ENCODE results near the gene PLA2G2F.

DNA sequence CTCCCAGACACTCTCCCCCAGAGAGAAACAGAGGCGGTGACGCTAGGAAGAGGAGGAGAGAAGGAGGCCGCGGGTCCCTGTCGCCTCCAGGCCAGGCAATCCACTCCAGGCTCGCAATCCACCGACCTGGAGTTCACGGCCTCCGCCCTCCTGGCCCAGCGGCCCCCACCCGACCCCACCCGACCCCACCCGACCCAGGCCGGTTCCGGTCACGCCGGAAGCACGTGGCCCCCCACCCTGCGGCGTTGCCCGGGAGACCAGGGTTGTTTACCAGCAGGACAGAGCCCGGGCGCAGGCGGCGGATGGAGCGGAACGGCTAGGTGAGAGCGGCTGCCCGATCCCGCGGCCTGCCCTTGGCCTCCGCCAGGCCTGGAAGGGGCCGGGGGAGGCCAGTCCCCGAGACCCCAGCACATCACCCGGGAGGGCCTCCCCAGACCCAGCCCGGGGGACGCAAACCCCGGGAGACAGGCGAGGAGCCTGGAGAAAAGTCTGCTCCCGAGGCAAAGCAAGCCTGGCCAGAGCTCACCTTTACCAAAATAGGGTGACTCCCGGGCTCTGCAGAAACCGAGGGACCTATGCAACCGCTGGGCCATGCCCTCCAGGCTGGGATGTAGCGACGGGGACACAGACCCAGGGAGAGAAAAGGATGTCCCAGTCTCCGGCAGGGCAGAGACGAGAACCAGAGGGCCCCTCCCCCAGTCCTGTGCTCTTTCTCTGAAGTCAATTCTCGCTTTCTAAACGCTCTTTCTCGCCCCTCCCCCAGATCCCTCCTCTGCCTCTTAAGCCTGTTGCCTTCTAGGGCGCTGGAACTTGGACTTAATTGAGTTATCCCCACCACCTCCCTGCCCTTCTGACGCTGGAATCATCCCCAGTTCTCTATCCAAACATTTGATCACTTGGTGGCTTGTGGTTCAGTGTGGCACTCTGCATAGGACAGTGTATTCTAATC is 47.0 kb downstream of the PLA2G2F start, which contains the start of the genes PLA2G2C and UBXN10:
- TF ChIP-seq, protein P1, sequence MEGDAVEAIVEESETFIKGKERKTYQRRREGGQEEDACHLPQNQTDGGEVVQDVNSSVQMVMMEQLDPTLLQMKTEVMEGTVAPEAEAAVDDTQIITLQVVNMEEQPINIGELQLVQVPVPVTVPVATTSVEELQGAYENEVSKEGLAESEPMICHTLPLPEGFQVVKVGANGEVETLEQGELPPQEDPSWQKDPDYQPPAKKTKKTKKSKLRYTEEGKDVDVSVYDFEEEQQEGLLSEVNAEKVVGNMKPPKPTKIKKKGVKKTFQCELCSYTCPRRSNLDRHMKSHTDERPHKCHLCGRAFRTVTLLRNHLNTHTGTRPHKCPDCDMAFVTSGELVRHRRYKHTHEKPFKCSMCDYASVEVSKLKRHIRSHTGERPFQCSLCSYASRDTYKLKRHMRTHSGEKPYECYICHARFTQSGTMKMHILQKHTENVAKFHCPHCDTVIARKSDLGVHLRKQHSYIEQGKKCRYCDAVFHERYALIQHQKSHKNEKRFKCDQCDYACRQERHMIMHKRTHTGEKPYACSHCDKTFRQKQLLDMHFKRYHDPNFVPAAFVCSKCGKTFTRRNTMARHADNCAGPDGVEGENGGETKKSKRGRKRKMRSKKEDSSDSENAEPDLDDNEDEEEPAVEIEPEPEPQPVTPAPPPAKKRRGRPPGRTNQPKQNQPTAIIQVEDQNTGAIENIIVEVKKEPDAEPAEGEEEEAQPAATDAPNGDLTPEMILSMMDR (IDR thresholded peaks at IDR 0.05; ENCODE audit: insufficient read depth, low read length, poor library complexity, severe bottlenecking), result no peak
- TF ChIP-seq EZH2phosphoT487 (conservative IDR thresholded peaks at IDR 0.05; ENCODE audit: low read length), result no peak
